ENCODE results near the gene UBXN1.
A peak's percentile ranks its signal among the peaks of the same experiment; 100 is the strongest.

The UBXN1 gene, protein sequence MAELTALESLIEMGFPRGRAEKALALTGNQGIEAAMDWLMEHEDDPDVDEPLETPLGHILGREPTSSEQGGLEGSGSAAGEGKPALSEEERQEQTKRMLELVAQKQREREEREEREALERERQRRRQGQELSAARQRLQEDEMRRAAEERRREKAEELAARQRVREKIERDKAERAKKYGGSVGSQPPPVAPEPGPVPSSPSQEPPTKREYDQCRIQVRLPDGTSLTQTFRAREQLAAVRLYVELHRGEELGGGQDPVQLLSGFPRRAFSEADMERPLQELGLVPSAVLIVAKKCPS

GRCh38 chr11:62678770-62679696 lies at the start of gene UBXN1:
Gene UBXN1 (minus strand): TSS chr11:62679073. CDS start chr11:62678923, 150 bp downstream.
- TF ChIP-seq JUND (IDR thresholded peaks at IDR 0.05; ENCODE audit: low read depth): no peak
- in situ Hi-C loops (cut with HindIII; ENCODE audit: low pct_unique_long_range_greater_than_20kb, low sequenced_read_pairs): no loop called here
- DNase-seq (ENCODE audit: low read depth in 1 of 2, low spot score in 1 of 2): peak; percentile 89 to 92

- DNase-seq (ENCODE audit: low read depth in 1 of 2, low spot score in 1 of 2): peak; percentile 69 to 94
- in situ Hi-C loops (cut with HindIII; ENCODE audit: low pct_unique_long_range_greater_than_20kb, low sequenced_read_pairs): no loop called here
- TF ChIP-seq JUND (IDR thresholded peaks at IDR 0.05; ENCODE audit: low read depth): no peak
These were observed 49.5 kb upstream of the UBXN1 start, which contains the start of gene TTC9C for GRCh38 chr11:62728171-62728988. Gene TTC9C (plus strand): TSS chr11:62728486. CDS start chr11:62728849, 363 bp downstream.

GRCh38 chr11:62727872-62728170 lies 48.9 kb upstream of the UBXN1 start:
- DNase-seq (ENCODE audit: low read depth in 1 of 2, low spot score in 1 of 2): peak; percentile 95 to 100
- TF ChIP-seq JUND (IDR thresholded peaks at IDR 0.05; ENCODE audit: low read depth): no peak
- in situ Hi-C loops (cut with HindIII; ENCODE audit: low pct_unique_long_range_greater_than_20kb, low sequenced_read_pairs): no loop called here

DNA sequence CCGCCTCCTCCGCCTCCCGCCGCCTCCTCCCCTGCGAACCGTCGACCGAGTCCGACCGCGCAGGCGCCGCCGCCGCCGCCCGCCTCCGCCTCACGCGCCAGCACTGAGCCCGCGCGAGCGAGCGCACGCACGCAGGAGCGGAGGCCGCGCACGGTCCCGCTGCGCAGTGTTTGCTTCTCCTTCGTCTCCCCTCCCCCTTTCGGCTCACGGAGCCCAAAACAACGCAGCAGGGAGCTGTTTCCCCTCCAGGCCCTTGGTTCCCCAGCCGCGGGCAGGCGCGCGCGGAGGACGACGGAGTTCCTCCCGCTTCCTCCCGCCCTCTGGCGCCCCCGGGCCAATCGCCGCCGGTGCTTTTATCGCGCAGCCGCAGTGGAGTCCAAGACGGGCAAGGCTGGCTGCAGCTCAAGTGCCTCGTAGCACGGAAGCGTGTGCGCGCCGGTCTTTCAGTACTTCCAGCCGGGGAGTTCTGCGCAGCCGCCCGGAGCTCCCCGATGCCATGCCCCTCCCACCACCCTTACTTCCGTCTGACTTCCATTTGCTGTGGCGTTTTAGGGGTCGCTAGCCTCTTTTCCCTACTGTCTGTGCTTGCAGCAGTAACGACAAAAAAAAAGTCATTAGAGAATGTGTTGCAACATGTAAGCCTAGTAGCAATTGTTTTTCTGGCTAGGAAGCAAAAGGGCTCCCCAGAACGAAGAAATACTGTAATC lies 48.4 kb upstream of the UBXN1 start, which contains the start of gene HNRNPUL2:
Gene HNRNPUL2, minus strand, starts transcription at position 293 of the 707 bp plus-strand sequence. CDS start 301 bp downstream, outside the sequence.
- in situ Hi-C loops (cut with HindIII; ENCODE audit: low pct_unique_long_range_greater_than_20kb, low sequenced_read_pairs): no loop called here
- no peak for TF ChIP-seq JUND (IDR thresholded peaks at IDR 0.05; ENCODE audit: low read depth)
- DNase-seq (ENCODE audit: low read depth in 1 of 2, low spot score in 1 of 2): peak; percentile 99

DNA sequence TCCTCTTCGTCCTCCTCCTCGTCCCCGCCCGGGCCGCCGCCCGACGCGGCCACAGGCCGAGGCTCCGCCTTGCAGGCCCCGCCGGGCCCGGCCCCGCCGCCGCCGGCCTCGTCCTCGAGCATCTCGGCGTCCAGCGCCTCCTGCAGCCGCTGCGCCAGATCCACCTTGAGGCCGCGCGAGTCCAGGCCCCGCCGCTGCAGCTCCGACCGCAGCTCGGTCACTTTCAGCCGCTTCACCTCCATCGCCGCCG lies 48.0 kb upstream of the UBXN1 start:
- TF ChIP-seq JUND (IDR thresholded peaks at IDR 0.05; ENCODE audit: low read depth): no peak
- peak in 1 of 2 experiments; percentile 51 for DNase-seq (ENCODE audit: low read depth in 1 of 2, low spot score in 1 of 2)
- in situ Hi-C loops (cut with HindIII; ENCODE audit: low pct_unique_long_range_greater_than_20kb, low sequenced_read_pairs): no loop called here

DNA sequence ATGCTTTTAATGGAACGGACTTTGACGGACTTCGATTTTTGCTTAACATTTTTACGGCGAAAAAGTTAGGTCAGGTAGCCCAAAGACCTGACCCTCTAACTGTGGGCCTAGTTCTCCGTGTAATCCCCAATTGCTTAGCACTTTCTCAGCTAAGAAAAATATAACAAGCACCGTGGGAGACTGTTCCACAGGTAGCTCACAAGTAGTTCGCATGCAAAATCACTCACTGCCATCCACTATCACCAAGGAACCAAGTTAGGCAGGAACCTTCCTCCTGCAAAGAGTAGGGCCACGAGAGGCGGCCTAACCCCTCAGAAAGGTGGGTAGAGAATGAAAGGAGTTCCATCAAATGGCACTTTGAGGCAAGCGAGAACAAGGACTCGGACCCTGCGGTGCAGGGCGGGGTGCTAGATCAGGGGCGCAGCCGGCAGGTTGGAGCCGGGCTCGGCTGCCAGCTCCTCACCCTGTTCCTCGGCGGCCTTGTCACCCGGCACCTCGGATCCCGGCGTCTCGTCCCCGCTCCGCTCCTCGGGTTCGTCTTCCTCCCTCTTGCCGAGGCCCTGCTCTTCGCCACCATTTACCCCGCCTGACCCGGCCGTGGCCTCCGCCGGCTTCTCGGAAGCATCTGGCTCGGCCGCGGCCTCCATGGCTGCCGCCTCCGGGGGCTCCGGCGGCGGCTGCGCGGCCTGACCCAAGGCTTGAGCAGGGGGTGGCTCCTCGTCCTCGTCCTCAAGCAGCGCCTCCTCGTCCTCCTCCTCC lies 47.5 kb upstream of the UBXN1 start:
- in situ Hi-C loops (cut with HindIII; ENCODE audit: low pct_unique_long_range_greater_than_20kb, low sequenced_read_pairs): no loop called here
- no peak for DNase-seq (ENCODE audit: low read depth in 1 of 2, low spot score in 1 of 2)
- TF ChIP-seq JUND (IDR thresholded peaks at IDR 0.05; ENCODE audit: low read depth): no peak

GRCh38 chr11:62725646-62726045 lies 46.8 kb upstream of the UBXN1 start:
- TF ChIP-seq JUND (IDR thresholded peaks at IDR 0.05; ENCODE audit: low read depth): no peak
- peak in 1 of 2 experiments; percentile 49 for DNase-seq (ENCODE audit: low read depth in 1 of 2, low spot score in 1 of 2)
- in situ Hi-C loops (cut with HindIII; ENCODE audit: low pct_unique_long_range_greater_than_20kb, low sequenced_read_pairs): no loop called here

DNA sequence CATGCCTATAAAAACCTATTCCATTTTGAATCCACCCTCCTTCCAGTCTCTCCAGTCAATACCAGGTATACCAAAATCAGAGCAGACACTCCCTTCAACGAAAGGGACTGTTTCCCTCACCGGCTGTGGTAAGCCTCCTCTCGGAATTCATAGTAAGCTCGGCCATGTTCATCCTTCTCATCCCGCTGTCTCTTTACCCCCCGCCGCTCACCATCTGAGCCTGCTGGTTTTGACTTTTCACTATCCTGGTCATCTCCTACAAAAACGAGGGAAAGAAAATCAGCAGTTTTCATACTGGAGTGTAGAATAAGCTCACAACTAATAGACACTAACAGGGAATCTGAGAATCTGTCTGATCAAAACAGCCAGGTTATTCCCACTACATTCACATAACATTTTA lies 45.3 kb upstream of the UBXN1 start:
- in situ Hi-C loops (cut with HindIII; ENCODE audit: low pct_unique_long_range_greater_than_20kb, low sequenced_read_pairs): no loop called here
- DNase-seq (ENCODE audit: low read depth in 1 of 2, low spot score in 1 of 2): no peak
- TF ChIP-seq JUND (IDR thresholded peaks at IDR 0.05; ENCODE audit: low read depth): no peak

DNA sequence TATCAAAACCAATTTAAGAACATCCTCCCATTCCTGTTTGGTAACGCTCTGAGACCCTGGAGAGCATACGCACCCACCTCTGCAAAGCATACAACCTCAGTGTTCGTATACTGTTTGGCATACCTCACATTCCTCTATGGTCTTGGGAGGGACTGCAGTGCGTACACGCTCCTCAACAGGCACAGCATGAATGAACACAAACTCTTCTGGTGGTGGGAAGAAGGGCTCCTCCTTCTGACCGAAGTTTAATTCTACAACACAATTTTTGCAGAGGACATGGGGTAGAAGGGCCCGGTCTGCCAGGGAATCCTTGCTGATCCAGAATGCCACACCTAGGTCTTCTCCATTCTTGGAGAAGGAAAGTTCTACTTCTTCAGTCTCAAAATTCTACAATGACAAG lies 43.1 kb upstream of the UBXN1 start:
- in situ Hi-C loops (cut with HindIII; ENCODE audit: low pct_unique_long_range_greater_than_20kb, low sequenced_read_pairs): no loop called here
- no peak for TF ChIP-seq JUND (IDR thresholded peaks at IDR 0.05; ENCODE audit: low read depth)
- DNase-seq (ENCODE audit: low read depth in 1 of 2, low spot score in 1 of 2): peak in 1 of 2 experiments; percentile 59

DNA sequence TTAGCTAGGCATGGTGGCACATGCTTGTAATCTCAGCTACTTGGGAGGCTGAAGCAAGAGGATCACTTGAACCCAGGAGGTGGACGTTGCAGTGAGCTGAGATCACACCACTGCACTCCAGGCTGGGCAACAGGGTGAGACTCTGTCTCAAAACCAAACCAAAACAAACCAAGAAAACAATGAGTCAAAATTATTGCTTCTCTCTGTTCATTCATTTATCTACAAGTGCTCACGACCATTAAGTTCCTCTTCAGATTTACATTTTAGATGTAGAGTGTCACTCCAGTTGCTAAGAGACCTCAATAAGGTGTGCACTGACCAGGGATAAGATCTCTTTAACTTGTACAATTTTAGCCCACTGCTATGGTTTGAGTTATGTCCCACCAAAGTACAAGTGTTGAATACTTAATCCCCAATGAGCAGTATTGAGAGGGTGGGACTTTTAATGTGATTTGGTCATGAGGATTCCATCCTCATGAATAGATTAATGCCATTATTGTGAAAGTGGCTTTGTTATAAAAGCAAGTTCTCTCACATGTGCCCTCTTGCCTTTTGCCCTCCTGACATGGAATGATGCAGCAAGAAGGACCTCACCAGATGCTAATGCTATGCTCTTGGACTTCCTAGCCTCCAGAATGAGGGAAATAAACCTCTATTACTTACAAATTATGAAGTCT lies 40.6 kb upstream of the UBXN1 start:
- DNase-seq (ENCODE audit: low read depth in 1 of 2, low spot score in 1 of 2): no peak
- in situ Hi-C loops (cut with HindIII; ENCODE audit: low pct_unique_long_range_greater_than_20kb, low sequenced_read_pairs): no loop called here
- no peak for TF ChIP-seq JUND (IDR thresholded peaks at IDR 0.05; ENCODE audit: low read depth)

DNA sequence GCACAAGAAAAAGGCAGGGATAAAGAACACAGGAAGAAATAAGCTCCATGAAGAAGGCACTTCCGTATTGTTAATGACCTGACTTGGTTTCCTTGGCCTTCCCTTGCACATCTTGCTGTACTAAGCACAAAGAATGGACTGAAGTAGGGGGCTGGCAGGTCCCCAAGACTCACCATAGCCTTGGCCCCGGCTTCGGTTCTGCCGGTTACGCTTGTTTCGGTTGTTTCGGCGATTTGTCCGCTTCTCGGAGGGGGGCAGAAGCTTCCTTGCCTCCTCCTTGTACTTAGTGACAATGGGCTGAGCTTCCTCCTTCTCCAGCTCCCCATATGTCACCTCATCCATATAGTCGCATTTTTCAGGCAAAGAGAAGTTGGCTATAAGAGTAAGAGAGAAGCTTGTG lies 37.9 kb upstream of the UBXN1 start:
- in situ Hi-C loops (cut with HindIII; ENCODE audit: low pct_unique_long_range_greater_than_20kb, low sequenced_read_pairs): no loop called here
- DNase-seq (ENCODE audit: low read depth in 1 of 2, low spot score in 1 of 2): no peak
- TF ChIP-seq JUND (IDR thresholded peaks at IDR 0.05; ENCODE audit: low read depth): no peak
